Hepatocyte (in vitro differentiated cells): ENCODE data around the gene RASA3. TPM values are rescaled to one million over a fixed set of nuclear protein-coding genes. Genes with fewer than 3 reads are reported as not detected.

Experiments used
- DNase-seq: peaks from one replicate; pipeline ENCODE4 v3.0.0-alpha.2; 2016; ENCODE audit warnings: low spot score
- H2AFZ ChIP-seq: fragments of 200-600 bp; sonication (generic); 2 replicates; pipeline ENCODE4 v1.6.0; 2016; ENCODE audit warnings: antibody characterized with exemption, mild to moderate bottlenecking
- H3K27ac ChIP-seq: fragments of 200-600 bp; sonication (generic); 2 replicates; pipeline ENCODE4 v1.5.1; 2016; ENCODE audit warnings: mild to moderate bottlenecking
- H3K27me3 ChIP-seq: fragments of 200-600 bp; sonication (generic); 2 replicates; pipeline ENCODE4 v1.6.1; 2016
- H3K36me3 ChIP-seq: fragments of 200-600 bp; sonication (generic); replicated peaks from 2 replicates; pipeline ENCODE4 v1.5.1; 2016; ENCODE audit warnings: low read depth; ENCODE audit not compliant: insufficient read depth
- H3K4me1 ChIP-seq: fragments of 200-600 bp; sonication (generic); 2 replicates; pipeline ENCODE4 v1.5.1; 2016; ENCODE audit warnings: mild to moderate bottlenecking, moderate library complexity; ENCODE audit not compliant: insufficient read depth
- H3K4me2 ChIP-seq: fragments of 200-600 bp; sonication (generic); 2 replicates; pipeline ENCODE4 v1.6.0; 2016
- H3K4me3 ChIP-seq: fragments of 200-600 bp; sonication (generic); 2 replicates; pipeline ENCODE4 v1.5.1; 2016; ENCODE audit warnings: mild to moderate bottlenecking
- H3K79me2 ChIP-seq: fragments of 200-600 bp; sonication (generic); 2 replicates; pipeline ENCODE4 v1.6.0; 2017; ENCODE audit warnings: mild to moderate bottlenecking
- H3K9me2 ChIP-seq: fragments of 200-600 bp; sonication (generic); replicated peaks from 2 replicates; pipeline ENCODE4 v1.6.0; 2017; ENCODE audit warnings: mild to moderate bottlenecking; ENCODE audit not compliant: insufficient read depth
- H3K9me3 ChIP-seq: fragments of 200-600 bp; sonication (generic); 2 replicates; pipeline ENCODE4 v1.5.1; 2016; ENCODE audit warnings: low read depth, mild to moderate bottlenecking
- H4K20me1 ChIP-seq: fragments of 200-600 bp; sonication (generic); 2 replicates; pipeline ENCODE4 v1.6.0; 2016; ENCODE audit warnings: mild to moderate bottlenecking; ENCODE audit not compliant: insufficient read depth, poor library complexity, severe bottlenecking
- EZH2 ChIP-seq: fragments of 200-600 bp; sonication (generic); IDR thresholded peaks from 2 replicates; pipeline ENCODE4 v1.6.1; 2016; ENCODE audit warnings: antibody characterized with exemption, mild to moderate bottlenecking, borderline replicate concordance
- EZH2phosphoT487 ChIP-seq: fragments of 200-600 bp; sonication (generic); IDR thresholded peaks from one replicate; pipeline ENCODE4 v1.6.1; 2018; ENCODE audit warnings: antibody characterized with exemption, mild to moderate bottlenecking, low read depth, moderate library complexity; ENCODE audit not compliant: unreplicated experiment, severe bottlenecking
- WGBS: methylation state at CpG from one replicate; pipeline ENCODE4 v1.1.6; 2016; ENCODE audit warnings: low lambda C conversion rate; ENCODE audit errors: missing lambda C conversion rate; 5-methylcytosine and 5-hydroxymethylcytosine counted together
- polyA plus RNA-seq: library from polyadenylated mRNA; unstranded; fragments of >200 nt; fragmentation: Nextera tagmentation; extraction: Ambion mirVana; gene quantifications from 2 replicates; pipeline ENCODE4 v1.2.1, GENCODE V29; 2016
- total RNA-seq: library from RNA; depleted of rRNA; stranded (reverse); fragments of >200 nt; gene quantifications from 2 replicates; pipeline ENCODE4 v1.2.3, GENCODE V29; 2014
- TF ChIP-seq, protein P1 (sequence below): fragments of 200-600 bp; sonication (generic); IDR thresholded peaks from 2 replicates; pipeline ENCODE4 v1.5.1; 2016; ENCODE audit warnings: antibody characterized with exemption, mild to moderate bottlenecking; ENCODE audit not compliant: poor library complexity

RASA3 gene
- total and polyA plus RNA-seq, 2 experiments from 2014 or later, result 5.6 to 6.1 TPM

DNA sequence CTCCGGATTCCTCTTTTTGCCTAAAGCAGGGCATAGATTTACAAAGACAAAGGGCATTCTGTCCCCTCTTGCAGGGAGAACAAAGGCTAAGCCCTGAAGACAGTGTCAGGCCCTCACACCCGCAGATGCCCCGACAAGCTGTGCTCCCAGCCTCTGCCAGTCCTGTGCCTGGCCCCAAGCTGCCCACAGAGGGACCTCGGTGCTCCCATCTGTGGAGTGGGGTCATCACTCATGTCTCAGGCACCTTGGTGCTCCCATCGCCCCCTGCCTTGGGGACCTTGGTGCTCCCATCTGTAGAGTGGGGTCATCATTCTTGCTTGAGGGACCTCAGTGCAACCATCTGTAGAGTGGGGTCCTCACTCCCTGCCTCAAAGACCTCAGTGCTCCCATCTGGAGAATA is 182.9 kb downstream of the RASA3 start:
- H2AFZ ChIP-seq, result no peak overlapping the region
- no peak overlapping the region for H3K27ac ChIP-seq
- no peaks in the 10 kb centered on the region for H3K4me1 ChIP-seq
- no peaks in the 10 kb centered on the region for H3K9me3 ChIP-seq
- 93% methylated on average over 5 of the region's 5 CpGs for WGBS
- no peak overlapping the region for H3K4me3 ChIP-seq
- H3K27me3 ChIP-seq, result no peaks in the 10 kb centered on the region
- no peaks in the 10 kb centered on the region for H4K20me1 ChIP-seq
- TF ChIP-seq, protein P1, sequence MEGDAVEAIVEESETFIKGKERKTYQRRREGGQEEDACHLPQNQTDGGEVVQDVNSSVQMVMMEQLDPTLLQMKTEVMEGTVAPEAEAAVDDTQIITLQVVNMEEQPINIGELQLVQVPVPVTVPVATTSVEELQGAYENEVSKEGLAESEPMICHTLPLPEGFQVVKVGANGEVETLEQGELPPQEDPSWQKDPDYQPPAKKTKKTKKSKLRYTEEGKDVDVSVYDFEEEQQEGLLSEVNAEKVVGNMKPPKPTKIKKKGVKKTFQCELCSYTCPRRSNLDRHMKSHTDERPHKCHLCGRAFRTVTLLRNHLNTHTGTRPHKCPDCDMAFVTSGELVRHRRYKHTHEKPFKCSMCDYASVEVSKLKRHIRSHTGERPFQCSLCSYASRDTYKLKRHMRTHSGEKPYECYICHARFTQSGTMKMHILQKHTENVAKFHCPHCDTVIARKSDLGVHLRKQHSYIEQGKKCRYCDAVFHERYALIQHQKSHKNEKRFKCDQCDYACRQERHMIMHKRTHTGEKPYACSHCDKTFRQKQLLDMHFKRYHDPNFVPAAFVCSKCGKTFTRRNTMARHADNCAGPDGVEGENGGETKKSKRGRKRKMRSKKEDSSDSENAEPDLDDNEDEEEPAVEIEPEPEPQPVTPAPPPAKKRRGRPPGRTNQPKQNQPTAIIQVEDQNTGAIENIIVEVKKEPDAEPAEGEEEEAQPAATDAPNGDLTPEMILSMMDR, result no peak
- TF ChIP-seq EZH2, result no peak
- no peak for TF ChIP-seq EZH2phosphoT487
- DNase-seq, result no peak
- no peaks in the 10 kb centered on the region for H3K79me2 ChIP-seq
- H3K36me3 ChIP-seq, result no peaks in the 10 kb centered on the region
- H3K9me2 ChIP-seq, result no peaks in the 10 kb centered on the region
- H3K4me2 ChIP-seq, result no peak overlapping the region

DNA sequence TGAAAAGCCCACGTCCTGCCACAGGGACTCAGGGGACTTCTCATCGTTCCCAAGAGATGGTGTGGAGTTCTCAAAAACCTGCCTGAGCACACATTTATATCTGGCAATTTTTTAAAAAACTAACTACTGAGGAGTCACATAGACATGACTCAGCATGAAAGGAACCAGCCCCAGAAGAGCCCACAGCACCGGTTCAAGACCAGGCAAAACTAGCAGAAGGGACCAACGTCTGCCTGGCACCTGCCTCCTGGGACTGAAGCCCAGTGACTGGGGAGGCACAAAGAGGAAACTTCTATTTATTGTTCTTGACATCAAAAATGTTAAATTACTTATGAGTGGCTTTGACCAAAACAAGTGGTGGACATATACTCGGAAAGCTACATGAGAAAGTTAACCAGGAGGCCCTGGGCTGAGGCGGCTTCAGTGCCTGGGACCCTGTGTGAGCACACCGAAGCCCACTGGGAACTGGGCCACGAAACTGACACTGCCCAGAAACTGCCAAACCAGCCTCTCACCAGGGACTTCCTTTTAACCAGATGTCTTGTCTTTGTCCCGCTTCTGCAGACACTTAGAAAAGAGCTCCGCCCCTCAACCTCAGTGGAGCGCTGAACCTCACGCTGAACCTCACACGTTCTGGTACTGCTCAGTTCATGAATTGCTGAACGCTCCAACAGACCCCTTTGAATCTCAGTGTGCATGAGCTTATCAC is 184.2 kb downstream of the RASA3 start:
- TF ChIP-seq EZH2 (no peak), EZH2phosphoT487 (no peak)
- TF ChIP-seq, protein P1, result no peak
- H3K9me2 ChIP-seq, result no peaks in the 10 kb centered on the region
- H2AFZ ChIP-seq, result no peak overlapping the region
- H4K20me1 ChIP-seq, result no peaks in the 10 kb centered on the region
- no peak overlapping the region for H3K4me3 ChIP-seq
- H3K79me2 ChIP-seq, result no peaks in the 10 kb centered on the region
- no peak overlapping the region for H3K4me2 ChIP-seq
- H3K4me1 ChIP-seq, result no peaks in the 10 kb centered on the region
- H3K9me3 ChIP-seq, result no peaks in the 10 kb centered on the region
- no peak for DNase-seq
- no peak overlapping the region for H3K27ac ChIP-seq
- 77% methylated on average over 14 of the region's 14 CpGs for WGBS
- no peaks in the 10 kb centered on the region for H3K36me3 ChIP-seq
- H3K27me3 ChIP-seq, result no peaks in the 10 kb centered on the region

DNA sequence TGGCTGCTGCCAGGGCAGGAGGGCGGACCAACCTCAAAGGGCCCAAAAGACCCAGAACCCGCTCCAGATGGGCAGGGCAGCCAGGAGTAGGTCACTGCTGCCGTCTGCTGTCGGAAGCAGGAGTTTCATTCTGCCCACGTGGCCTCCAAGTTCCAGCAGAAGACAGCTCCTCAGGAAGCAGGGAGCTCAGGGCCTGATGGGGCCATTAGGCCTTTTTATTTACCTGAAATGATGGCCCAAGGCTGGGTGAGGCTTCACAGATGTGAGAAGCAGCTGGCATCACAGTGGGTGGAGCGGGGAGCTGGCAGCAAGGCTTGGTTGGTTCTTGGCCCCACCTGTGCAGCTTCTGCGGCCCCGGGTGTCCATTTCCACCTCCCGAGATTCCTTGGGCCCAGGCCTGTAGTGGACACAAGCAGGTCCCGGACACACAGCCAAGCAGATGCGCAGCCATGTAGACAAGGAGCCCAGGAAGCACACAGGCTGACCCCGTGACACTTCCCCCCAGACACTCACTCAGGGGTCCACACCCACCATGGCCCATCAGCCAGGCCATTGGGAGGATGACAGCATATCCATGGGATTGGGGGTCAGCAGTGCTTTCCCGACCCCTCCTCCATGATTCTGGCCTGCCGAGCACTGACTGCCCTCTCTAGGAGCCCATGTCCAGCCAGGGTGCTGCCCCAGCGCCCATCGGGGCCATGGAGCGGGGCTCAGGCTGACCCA is 185.0 kb downstream of the RASA3 start:
- WGBS, result 85% methylated on average over 17 of the region's 17 CpGs
- TF ChIP-seq EZH2phosphoT487, result no peak
- TF ChIP-seq, protein P1, result peak; percentile 57

More for the DNA sequence above, 185.0 kb downstream of the RASA3 start:
- Histone ChIP-seq H3K27ac (no peak overlapping the region), H3K9me2 (no peaks in the 10 kb centered on the region), H2AFZ (no peak overlapping the region), H3K4me3 (no peak overlapping the region), H4K20me1 (no peaks in the 10 kb centered on the region), H3K9me3 (no peaks in the 10 kb centered on the region), H3K4me1 (no peaks in the 10 kb centered on the region), H3K27me3 (no peaks in the 10 kb centered on the region), H3K36me3 (no peaks in the 10 kb centered on the region), H3K4me2 (no peak overlapping the region), H3K79me2 (no peaks in the 10 kb centered on the region)
- DNase-seq, result peak; percentile 49
